SKM-1 treated with dmso at 0.1 percent for 144 hours (cell line): ENCODE measurements around the gene BICD1.

Source experiments
- DNase-seq: peaks from one replicate; lab custom pipeline; 2025; ENCODE audit not compliant: unreplicated experiment; lab: John Stamatoyannopoulos, UW

BICD1 gene

GRCh38 chr12:32240831-32241230 is 134.2 kb downstream of the BICD1 start:
- DNase-seq: no peak

- no peak for DNase-seq
Observed at GRCh38 chr12:32242641-32243040, 136.0 kb downstream of the BICD1 start.

- no peak for DNase-seq
Observed at GRCh38 chr12:32248441-32249140, 141.9 kb downstream of the BICD1 start.

GRCh38 chr12:32249777-32250176 is 143.1 kb downstream of the BICD1 start:
- DNase-seq: no peak

GRCh38 chr12:32252199-32253073 is 145.8 kb downstream of the BICD1 start:
- DNase-seq: no peak

GRCh38 chr12:32253154-32253790 is 146.6 kb downstream of the BICD1 start:
- DNase-seq: no peak

GRCh38 chr12:32254260-32254956 is 147.8 kb downstream of the BICD1 start:
- no peak for DNase-seq

GRCh38 chr12:32255588-32255987 is 148.9 kb downstream of the BICD1 start:
- no peak for DNase-seq

- no peak for DNase-seq
Observed at GRCh38 chr12:32257695-32258496, 151.2 kb downstream of the BICD1 start.

- DNase-seq: no peak
Observed at GRCh38 chr12:32260696-32261095, 154.0 kb downstream of the BICD1 start.

- no peak for DNase-seq
Observed at GRCh38 chr12:32261638-32262037, 155.0 kb downstream of the BICD1 start.

GRCh38 chr12:32264961-32265360 is 158.3 kb downstream of the BICD1 start:
- DNase-seq: no peak

GRCh38 chr12:32265456-32265855 is 158.8 kb downstream of the BICD1 start:
- DNase-seq: no peak

GRCh38 chr12:32265951-32266350 is 159.3 kb downstream of the BICD1 start:
- DNase-seq: peak; percentile 24

GRCh38 chr12:32266756-32267155 is 160.1 kb downstream of the BICD1 start:
- DNase-seq: no peak

GRCh38 chr12:32270818-32271710 is 164.4 kb downstream of the BICD1 start:
- DNase-seq: no peak

GRCh38 chr12:32272465-32272864 is 165.8 kb downstream of the BICD1 start:
- no peak for DNase-seq

GRCh38 chr12:32273063-32273522 is 166.4 kb downstream of the BICD1 start:
- no peak for DNase-seq

GRCh38 chr12:32273712-32274111 is 167.1 kb downstream of the BICD1 start:
- no peak for DNase-seq
